GM18909 (cell line): ENCODE data around the gene MCTP2.

Experiments used
- ATAC-seq: cut with Tn5 transposase; IDR thresholded peaks from one replicate; pipeline ENCODE4 v1.9.1; 2021; ENCODE audit warnings: mild to moderate bottlenecking; ENCODE audit not compliant: unreplicated experiment, poor library complexity

MCTP2 gene

GRCh38 chr15:94230883-94231722, at the start of gene MCTP2:
TSS of gene MCTP2 (plus strand) at chr15:94231561. CDS start at chr15:94298266, 66,705 bp downstream.
- peak; percentile 75 for ATAC-seq

GRCh38 chr15:94182883-94183282, 48.5 kb upstream of the MCTP2 start:
- no peak for ATAC-seq

- no peak for ATAC-seq
Observed at GRCh38 chr15:94185547-94186236, 45.7 kb upstream of the MCTP2 start.

- ATAC-seq, result no peak
Observed at GRCh38 chr15:94186770-94187331, 44.5 kb upstream of the MCTP2 start.

- ATAC-seq, result no peak
Observed at GRCh38 chr15:94193906-94194305, 37.5 kb upstream of the MCTP2 start.

GRCh38 chr15:94196531-94196930, 34.8 kb upstream of the MCTP2 start:
- ATAC-seq, result no peak

- ATAC-seq, result no peak
Observed at GRCh38 chr15:94198633-94199032, 32.7 kb upstream of the MCTP2 start.

- no peak for ATAC-seq
Observed at GRCh38 chr15:94199725-94200124, 31.6 kb upstream of the MCTP2 start.

- ATAC-seq, result no peak
Observed at GRCh38 chr15:94203306-94203705, 28.1 kb upstream of the MCTP2 start.

GRCh38 chr15:94205366-94205765, 26.0 kb upstream of the MCTP2 start:
- no peak for ATAC-seq

GRCh38 chr15:94206463-94207167, 24.7 kb upstream of the MCTP2 start:
- peak; percentile 62 for ATAC-seq

- no peak for ATAC-seq
Observed at GRCh38 chr15:94212291-94212690, 19.1 kb upstream of the MCTP2 start.

GRCh38 chr15:94225616-94226015, 5.7 kb upstream of the MCTP2 start:
- ATAC-seq, result no peak

GRCh38 chr15:94228611-94229010, 2.8 kb upstream of the MCTP2 start:
- no peak for ATAC-seq

GRCh38 chr15:94229591-94230369, 1.6 kb upstream of the MCTP2 start:
- peak; percentile 78 for ATAC-seq

- ATAC-seq, result no peak
Observed at GRCh38 chr15:94230431-94230882, 904 bp upstream of the MCTP2 start.

- peak; percentile 5 for ATAC-seq
Observed at GRCh38 chr15:94231723-94232468, 535 bp downstream of the MCTP2 start.

GRCh38 chr15:94233441-94233840, 2.1 kb downstream of the MCTP2 start:
- ATAC-seq, result no peak

- ATAC-seq, result no peak
Observed at GRCh38 chr15:94234300-94234699, 2.9 kb downstream of the MCTP2 start.
